Fibroblast of lung (primary cell): Measurements from ENCODE around the gene XYLT1.

Source experiments
- EZH2 ChIP-seq: IDR thresholded peaks from 2 replicates; pipeline ENCODE4 v1.5.1; 2012; ENCODE audit warnings: low read length, control low read depth, mild to moderate bottlenecking; ENCODE audit errors: missing control alignments
- TF ChIP-seq, protein P1 (sequence below), 2 donors: IDR thresholded peaks in 1 of 2; conservative IDR thresholded peaks in 1 of 2; 1 replicate in 1 of 2; 2 replicates in 1 of 2; pipeline ENCODE4 v1.5.1; 2011 to 2012; ENCODE audit warnings: low read length in 2 of 2, control low read depth in 1 of 2, inconsistent platforms in 1 of 2, low read depth in 1 of 2, mild to moderate bottlenecking in 1 of 2

GRCh38 chr16:17056666-17057065, 414.1 kb downstream of the XYLT1 start:
- TF ChIP-seq, protein P1, sequence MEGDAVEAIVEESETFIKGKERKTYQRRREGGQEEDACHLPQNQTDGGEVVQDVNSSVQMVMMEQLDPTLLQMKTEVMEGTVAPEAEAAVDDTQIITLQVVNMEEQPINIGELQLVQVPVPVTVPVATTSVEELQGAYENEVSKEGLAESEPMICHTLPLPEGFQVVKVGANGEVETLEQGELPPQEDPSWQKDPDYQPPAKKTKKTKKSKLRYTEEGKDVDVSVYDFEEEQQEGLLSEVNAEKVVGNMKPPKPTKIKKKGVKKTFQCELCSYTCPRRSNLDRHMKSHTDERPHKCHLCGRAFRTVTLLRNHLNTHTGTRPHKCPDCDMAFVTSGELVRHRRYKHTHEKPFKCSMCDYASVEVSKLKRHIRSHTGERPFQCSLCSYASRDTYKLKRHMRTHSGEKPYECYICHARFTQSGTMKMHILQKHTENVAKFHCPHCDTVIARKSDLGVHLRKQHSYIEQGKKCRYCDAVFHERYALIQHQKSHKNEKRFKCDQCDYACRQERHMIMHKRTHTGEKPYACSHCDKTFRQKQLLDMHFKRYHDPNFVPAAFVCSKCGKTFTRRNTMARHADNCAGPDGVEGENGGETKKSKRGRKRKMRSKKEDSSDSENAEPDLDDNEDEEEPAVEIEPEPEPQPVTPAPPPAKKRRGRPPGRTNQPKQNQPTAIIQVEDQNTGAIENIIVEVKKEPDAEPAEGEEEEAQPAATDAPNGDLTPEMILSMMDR (conservative IDR thresholded peaks at IDR 0.05 in 1 of 2, IDR thresholded peaks at IDR 0.05 in 1 of 2; ENCODE audit: low read depth in 1 of 2, low read length in 2 of 2) = no peak
- no peak for TF ChIP-seq EZH2
